NCI-H1105 (cell line): ENCODE data around the gene CGB8.

Source experiments
- DNase-seq: peaks from one replicate; lab custom pipeline; 2025; lab: John Stamatoyannopoulos, UW

The CGB8 gene

DNA sequence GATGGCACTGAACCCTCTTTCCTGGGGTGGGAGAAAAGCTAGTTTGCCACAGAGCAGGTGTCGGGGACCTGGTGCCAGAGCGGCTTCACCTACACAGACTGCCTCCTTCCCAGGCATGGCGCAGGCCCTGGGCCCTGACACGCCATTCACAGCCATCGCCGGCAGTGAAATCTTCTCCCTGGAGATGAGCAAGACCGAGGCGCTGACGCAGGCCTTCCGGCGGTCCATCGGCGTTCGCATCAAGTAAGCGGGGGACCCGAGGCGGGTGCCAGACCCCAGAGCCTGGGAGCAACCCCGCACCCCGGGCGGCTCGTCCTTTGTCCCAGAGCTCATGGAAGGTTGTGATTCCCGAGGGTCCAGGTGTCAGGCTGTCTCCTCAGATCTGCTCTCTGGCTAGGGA is 42.0 kb downstream of the CGB8 start:
- DNase-seq: no peak

DNA sequence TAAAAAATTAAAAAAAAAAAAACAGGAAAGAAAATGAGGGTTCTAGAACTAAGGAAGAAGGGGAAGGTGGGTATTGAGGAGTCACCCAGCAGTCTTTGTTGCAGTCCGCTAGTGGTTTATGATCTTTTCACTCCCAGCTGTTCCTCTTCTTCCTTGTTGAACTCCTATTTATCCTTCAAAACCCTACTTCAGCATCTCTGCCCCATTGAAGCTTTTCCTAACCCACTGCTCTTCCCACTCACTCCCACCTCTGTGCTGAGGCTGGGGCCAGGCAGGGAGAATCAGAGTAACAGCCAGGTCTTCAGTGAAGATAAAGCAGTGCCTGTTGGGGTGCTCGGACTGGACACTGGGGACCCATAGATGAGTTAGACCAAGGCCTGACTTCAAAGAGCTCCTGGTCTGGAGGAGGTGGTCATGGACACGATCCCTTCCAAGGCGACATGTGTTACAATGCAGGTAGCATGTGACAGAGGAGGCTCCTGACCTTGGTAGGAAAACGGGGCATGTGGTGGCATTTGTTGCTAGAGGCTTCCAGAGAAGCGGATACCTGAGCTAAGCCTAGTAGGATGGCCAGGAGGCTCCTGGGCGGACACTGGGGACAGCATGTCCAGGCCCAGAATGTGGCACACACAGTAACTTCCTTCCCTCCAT is 43.8 kb downstream of the CGB8 start:
- DNase-seq: no peak

DNA sequence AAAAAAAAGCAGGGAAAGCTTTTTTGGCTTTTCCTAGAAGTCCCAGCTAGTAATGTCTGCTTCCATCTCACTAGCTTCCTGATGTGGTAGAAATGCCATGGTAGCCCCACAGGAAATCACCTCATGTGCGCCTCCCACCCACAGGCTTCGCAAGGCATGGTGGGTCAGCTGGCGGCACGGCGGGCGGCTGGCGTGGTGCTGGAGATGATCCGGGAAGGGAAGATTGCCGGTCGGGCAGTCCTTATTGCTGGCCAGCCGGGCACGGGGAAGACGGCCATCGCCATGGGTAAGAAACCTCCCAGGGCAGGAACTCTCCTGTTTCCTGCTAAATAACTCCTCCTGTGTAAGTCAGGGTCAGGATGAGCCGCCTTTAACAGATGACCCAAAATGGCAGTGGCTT is 44.8 kb downstream of the CGB8 start:
- no peak for DNase-seq

DNA sequence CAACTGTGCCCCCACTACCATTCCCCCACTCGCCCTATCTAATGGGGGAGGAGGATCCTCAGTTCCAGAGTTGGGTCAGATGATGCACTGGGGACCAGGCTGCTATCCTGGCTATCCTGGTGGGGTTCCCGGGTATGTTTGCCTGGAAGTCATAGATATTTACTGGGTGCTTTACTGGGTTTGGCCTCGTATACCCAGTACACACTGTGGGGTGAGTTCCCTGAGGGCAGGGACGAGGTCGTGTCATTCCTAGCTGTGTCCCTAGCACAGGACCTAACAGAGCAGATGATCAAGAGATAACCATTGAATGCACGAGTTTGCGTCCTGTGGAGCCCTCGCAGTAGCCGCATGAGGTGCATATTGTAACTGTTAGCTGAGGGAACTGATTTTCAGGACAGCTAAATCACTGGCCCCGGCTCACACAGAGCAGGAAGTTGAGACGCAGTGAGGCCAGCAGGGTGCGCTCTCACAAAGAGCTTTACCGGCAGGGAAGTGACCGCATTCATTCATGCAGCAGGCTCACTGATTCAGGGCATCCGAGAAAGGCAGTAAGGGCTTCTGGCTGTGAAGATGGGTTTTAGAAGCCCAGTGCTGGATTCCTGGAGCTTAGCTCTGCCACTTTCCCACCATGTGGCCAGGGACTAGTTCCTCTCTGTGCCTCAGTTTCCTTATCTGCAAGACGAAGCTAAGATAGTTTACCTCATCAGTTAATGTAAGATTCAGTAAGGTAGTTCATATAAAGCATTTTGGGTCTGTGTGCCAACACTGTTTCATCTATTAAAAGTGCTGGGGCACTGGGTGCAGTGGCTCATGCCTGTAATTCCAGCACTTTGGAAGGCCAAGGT is 49.2 kb downstream of the CGB8 start:
- no peak for DNase-seq

DNA sequence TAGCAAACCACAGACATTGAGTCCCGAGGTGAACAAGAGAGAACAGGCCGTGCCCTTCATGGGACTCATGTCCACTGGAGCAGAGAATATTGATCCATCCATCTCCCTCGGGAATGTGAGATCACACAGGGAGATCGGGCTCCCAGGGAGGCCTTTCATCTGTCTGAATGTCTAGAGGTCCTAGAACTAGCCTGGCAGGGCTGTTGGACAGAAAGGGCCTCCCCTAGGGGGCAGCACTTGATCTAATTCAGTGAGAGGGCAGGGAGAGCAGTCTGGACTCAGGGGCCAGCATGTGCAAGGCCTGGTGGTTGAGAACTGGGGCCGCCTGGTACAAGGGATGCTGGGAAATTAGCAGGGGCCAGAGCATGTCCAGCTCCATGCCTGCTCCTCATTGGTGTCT is 50.9 kb downstream of the CGB8 start:
- DNase-seq: no peak
